Hepatocyte (in vitro differentiated cells): ENCODE data around the gene DMD. TPM values are rescaled to one million over a fixed set of nuclear protein-coding genes. Genes with fewer than 3 reads are reported as not detected.

Source experiments
- DNase-seq: peaks from one replicate; pipeline ENCODE4 v3.0.0-alpha.2; 2016; ENCODE audit warnings: low spot score
- H2AFZ ChIP-seq: fragments of 200-600 bp; sonication (generic); 2 replicates; pipeline ENCODE4 v1.6.0; 2016; ENCODE audit warnings: antibody characterized with exemption, mild to moderate bottlenecking
- H3K27ac ChIP-seq: fragments of 200-600 bp; sonication (generic); 2 replicates; pipeline ENCODE4 v1.5.1; 2016; ENCODE audit warnings: mild to moderate bottlenecking
- H3K27me3 ChIP-seq: fragments of 200-600 bp; sonication (generic); 2 replicates; pipeline ENCODE4 v1.6.1; 2016
- H3K36me3 ChIP-seq: fragments of 200-600 bp; sonication (generic); replicated peaks from 2 replicates; pipeline ENCODE4 v1.5.1; 2016; ENCODE audit warnings: low read depth; ENCODE audit not compliant: insufficient read depth
- H3K4me1 ChIP-seq: fragments of 200-600 bp; sonication (generic); 2 replicates; pipeline ENCODE4 v1.5.1; 2016; ENCODE audit warnings: mild to moderate bottlenecking, moderate library complexity; ENCODE audit not compliant: insufficient read depth
- H3K4me2 ChIP-seq: fragments of 200-600 bp; sonication (generic); 2 replicates; pipeline ENCODE4 v1.6.0; 2016
- H3K4me3 ChIP-seq: fragments of 200-600 bp; sonication (generic); 2 replicates; pipeline ENCODE4 v1.5.1; 2016; ENCODE audit warnings: mild to moderate bottlenecking
- H3K79me2 ChIP-seq: fragments of 200-600 bp; sonication (generic); 2 replicates; pipeline ENCODE4 v1.6.0; 2017; ENCODE audit warnings: mild to moderate bottlenecking
- H3K9me2 ChIP-seq: fragments of 200-600 bp; sonication (generic); replicated peaks from 2 replicates; pipeline ENCODE4 v1.6.0; 2017; ENCODE audit warnings: mild to moderate bottlenecking; ENCODE audit not compliant: insufficient read depth
- H3K9me3 ChIP-seq: fragments of 200-600 bp; sonication (generic); 2 replicates; pipeline ENCODE4 v1.5.1; 2016; ENCODE audit warnings: low read depth, mild to moderate bottlenecking
- H4K20me1 ChIP-seq: fragments of 200-600 bp; sonication (generic); 2 replicates; pipeline ENCODE4 v1.6.0; 2016; ENCODE audit warnings: mild to moderate bottlenecking; ENCODE audit not compliant: insufficient read depth, poor library complexity, severe bottlenecking
- CTCF ChIP-seq: fragments of 200-600 bp; sonication (generic); IDR thresholded peaks from 2 replicates; pipeline ENCODE4 v1.5.1; 2016; ENCODE audit warnings: antibody characterized with exemption, mild to moderate bottlenecking; ENCODE audit not compliant: poor library complexity
- EZH2 ChIP-seq: fragments of 200-600 bp; sonication (generic); IDR thresholded peaks from 2 replicates; pipeline ENCODE4 v1.6.1; 2016; ENCODE audit warnings: antibody characterized with exemption, mild to moderate bottlenecking, borderline replicate concordance
- EZH2phosphoT487 ChIP-seq: fragments of 200-600 bp; sonication (generic); IDR thresholded peaks from one replicate; pipeline ENCODE4 v1.6.1; 2018; ENCODE audit warnings: antibody characterized with exemption, mild to moderate bottlenecking, low read depth, moderate library complexity; ENCODE audit not compliant: unreplicated experiment, severe bottlenecking
- WGBS: methylation state at CpG from one replicate; pipeline ENCODE4 v1.1.6; 2016; ENCODE audit warnings: low lambda C conversion rate; ENCODE audit errors: missing lambda C conversion rate; 5-methylcytosine and 5-hydroxymethylcytosine counted together
- polyA plus RNA-seq: library from polyadenylated mRNA; unstranded; fragments of >200 nt; fragmentation: Nextera tagmentation; extraction: Ambion mirVana; gene quantifications from 2 replicates; pipeline ENCODE4 v1.2.1, GENCODE V29; 2016
- total RNA-seq: library from RNA; depleted of rRNA; stranded (reverse); fragments of >200 nt; gene quantifications from 2 replicates; pipeline ENCODE4 v1.2.3, GENCODE V29; 2014

Gene DMD
- total and polyA plus RNA-seq, 2 experiments from 2014 or later, result 14.2 to 27.8 TPM

- no peaks in the 10 kb centered on the region for H3K79me2 ChIP-seq
- no peaks in the 10 kb centered on the region for H3K36me3 ChIP-seq
- H3K9me2 ChIP-seq, result no peaks in the 10 kb centered on the region
- H3K4me2 ChIP-seq, result no peak overlapping the region
- H4K20me1 ChIP-seq, result no peaks in the 10 kb centered on the region
- no peaks in the 10 kb centered on the region for H3K4me1 ChIP-seq
- 70% methylated on average over 4 of the region's 4 CpGs for WGBS
- no peaks in the 10 kb centered on the region for H3K27me3 ChIP-seq
- no peaks in the 10 kb centered on the region for H3K9me3 ChIP-seq
- H3K27ac ChIP-seq, result no peak overlapping the region
- no peak overlapping the region for H2AFZ ChIP-seq
- no peak for DNase-seq
- no peak overlapping the region for H3K4me3 ChIP-seq
- TF ChIP-seq EZH2, result no peak
- no peak for TF ChIP-seq EZH2phosphoT487
- TF ChIP-seq CTCF, result no peak
These were observed 813.7 kb downstream of the DMD start for GRCh38 chrX:32397562-32398216.

- H3K9me3 ChIP-seq, result no peaks in the 10 kb centered on the region
- no peak overlapping the region for H2AFZ ChIP-seq
- no peaks in the 10 kb centered on the region for H4K20me1 ChIP-seq
- no peak for TF ChIP-seq EZH2phosphoT487
- TF ChIP-seq CTCF, result no peak
- no peak for TF ChIP-seq EZH2
- DNase-seq, result no peak
- no peak overlapping the region for H3K4me2 ChIP-seq
- H3K27ac ChIP-seq, result no peak overlapping the region
- H3K9me2 ChIP-seq, result no peaks in the 10 kb centered on the region
- H3K36me3 ChIP-seq, result no peaks in the 10 kb centered on the region
- WGBS, result 64% methylated on average over 2 of the region's 2 CpGs
- no peak overlapping the region for H3K4me3 ChIP-seq
- no peaks in the 10 kb centered on the region for H3K4me1 ChIP-seq
- no peaks in the 10 kb centered on the region for H3K79me2 ChIP-seq
- H3K27me3 ChIP-seq, result no peaks in the 10 kb centered on the region
These were observed 815.5 kb downstream of the DMD start for GRCh38 chrX:32395878-32396277.

- Histone ChIP-seq H2AFZ (no peak overlapping the region), H3K79me2 (no peaks in the 10 kb centered on the region), H3K9me3 (no peaks in the 10 kb centered on the region), H3K4me2 (no peak overlapping the region), H3K27ac (no peak overlapping the region), H4K20me1 (no peaks in the 10 kb centered on the region), H3K9me2 (no peaks in the 10 kb centered on the region), H3K27me3 (no peaks in the 10 kb centered on the region), H3K36me3 (no peaks in the 10 kb centered on the region), H3K4me1 (no peaks in the 10 kb centered on the region), H3K4me3 (no peak overlapping the region)
- 81% methylated on average over 4 of the region's 4 CpGs for WGBS
- DNase-seq, result no peak
- TF ChIP-seq EZH2 (no peak), CTCF (no peak), EZH2phosphoT487 (no peak)
These were observed 818.7 kb downstream of the DMD start for GRCh38 chrX:32392655-32393054.
